HepG2 (cell line): ENCODE measurements around the gene SHANK3. TPM values are rescaled to one million over a fixed set of nuclear protein-coding genes. Genes with fewer than 3 reads are reported as not detected.

Source experiments
- ARID2 ChIP-seq: sonication (generic); formaldehyde crosslinking; IDR thresholded peaks from 2 replicates; pipeline ENCODE4 v1.8.1; 2022; ENCODE audit warnings: mild to moderate bottlenecking, missing genetic modification reagents, borderline replicate concordance
- CBFB ChIP-seq: sonication (generic); formaldehyde crosslinking; IDR thresholded peaks from 2 replicates; pipeline ENCODE4 v1.4.0; 2020; ENCODE audit warnings: missing genetic modification reagents
- GATAD1 ChIP-seq: IDR thresholded peaks from 2 replicates; pipeline ENCODE4 v1.6.1; 2016; ENCODE audit warnings: missing genetic modification reagents, missing compliant biosample characterization
- HNRNPL ChIP-seq: fragments of 200-400 bp; formaldehyde crosslinking; IDR thresholded peaks from 2 replicates; pipeline ENCODE4 v1.6.1; 2017; ENCODE audit warnings: mild to moderate bottlenecking, low read depth, low read length
- KLF9 ChIP-seq: IDR thresholded peaks from 2 replicates; pipeline ENCODE4 v1.6.1; 2016; ENCODE audit warnings: low read depth
- MED8 ChIP-seq: sonication (generic); formaldehyde crosslinking; IDR thresholded peaks from 2 replicates; pipeline ENCODE4 v1.8.1; 2023; ENCODE audit warnings: mild to moderate bottlenecking, missing genetic modification reagents; ENCODE audit not compliant: insufficient replicate concordance
- MYC ChIP-seq: sonication (generic); formaldehyde crosslinking; IDR thresholded peaks from 2 replicates; pipeline ENCODE4 v1.9.0; 2021; ENCODE audit warnings: missing genetic modification reagents, borderline replicate concordance
- NR2F6 ChIP-seq, 2 experiments: IDR thresholded peaks; 2 replicates each; pipeline ENCODE4 v1.6.1; 2016; ENCODE audit warnings: antibody characterized with exemption in 1 of 2, mild to moderate bottlenecking in 1 of 2
- PCBP1 ChIP-seq: fragments of 200-400 bp; formaldehyde crosslinking; IDR thresholded peaks from 2 replicates; pipeline ENCODE4 v1.6.1; 2017; ENCODE audit warnings: mild to moderate bottlenecking, low read depth, low read length, borderline replicate concordance
- PPARG ChIP-seq: conservative IDR thresholded peaks from 2 replicates; pipeline ENCODE4 v1.6.1; 2016; ENCODE audit warnings: missing biosample characterization, missing genetic modification reagents
- RAD21 ChIP-seq: fragments of 450-650 bp; formaldehyde crosslinking; IDR thresholded peaks from 2 replicates; pipeline ENCODE4 v1.5.0; 2020; ENCODE audit warnings: mild to moderate bottlenecking
- RORA ChIP-seq: sonication (generic); formaldehyde crosslinking; IDR thresholded peaks from 2 replicates; pipeline ENCODE4 v1.5.0; 2020; ENCODE audit warnings: mild to moderate bottlenecking, missing genetic modification reagents, moderate library complexity
- ZC3H13 ChIP-seq: sonication (generic); formaldehyde crosslinking; IDR thresholded peaks from 2 replicates; pipeline ENCODE4 v1.8.1; 2023; ENCODE audit warnings: mild to moderate bottlenecking, missing genetic modification reagents, moderate library complexity
- ZFP36L1 ChIP-seq: sonication (generic); formaldehyde crosslinking; IDR thresholded peaks from 2 replicates; pipeline ENCODE4 v1.8.0; 2022; ENCODE audit warnings: mild to moderate bottlenecking, missing genetic modification reagents, moderate library complexity
- ZMYM4 ChIP-seq: sonication (generic); formaldehyde crosslinking; IDR thresholded peaks from 2 replicates; pipeline ENCODE4 v1.8.1; 2023; ENCODE audit warnings: mild to moderate bottlenecking, missing genetic modification reagents
- ZNF20 ChIP-seq: sonication (generic); formaldehyde crosslinking; IDR thresholded peaks from 2 replicates; pipeline ENCODE4 v1.4.0; 2020; ENCODE audit warnings: mild to moderate bottlenecking, moderate library complexity, missing genetic modification reagents
- ZNF431 ChIP-seq: sonication (generic); formaldehyde crosslinking; IDR thresholded peaks from 2 replicates; pipeline ENCODE4 v1.9.0; 2022; ENCODE audit warnings: missing genetic modification reagents, low read depth, mild to moderate bottlenecking, borderline replicate concordance
- ZNF788 ChIP-seq: sonication (generic); formaldehyde crosslinking; IDR thresholded peaks from 2 replicates; pipeline ENCODE4 v1.5.0; 2020; ENCODE audit warnings: mild to moderate bottlenecking, missing genetic modification reagents, borderline replicate concordance
- ZNF879 ChIP-seq: sonication (generic); formaldehyde crosslinking; IDR thresholded peaks from 2 replicates; pipeline ENCODE4 v1.8.1; 2023; ENCODE audit warnings: missing genetic modification reagents
- ZSCAN21 ChIP-seq: sonication (generic); formaldehyde crosslinking; IDR thresholded peaks from 2 replicates; pipeline ENCODE4 v1.8.0; 2022; ENCODE audit warnings: mild to moderate bottlenecking, missing genetic modification reagents, moderate library complexity, borderline replicate concordance
- polyA plus RNA-seq, 8 experiments: library from polyadenylated mRNA; depleted of rRNA in 3 of 8; stranded (reverse) in 7 of 8; unstranded in 1 of 8; fragments of >200 nt; fragmentation: Illumina TruSeq in 4 of 8; extraction: Trizol in 4 of 8; gene quantifications; 2 replicates each; pipeline versions ENCODE4 v1.2.1 to v1.2.3, GENCODE V29; 2011 to 2016; ENCODE audit warnings: low read depth in 4 of 8, missing spikeins in 1 of 8, mixed read lengths in 1 of 8; ENCODE audit not compliant: insufficient read depth in 1 of 8
- total RNA-seq, 5 experiments: library from RNA; depleted of rRNA; stranded (reverse); fragments of >200 nt; fragmentation: Illumina TruSeq; extraction: Trizol; gene quantifications; 2 replicates each; pipeline ENCODE4 v1.2.3, GENCODE V29; 2016; ENCODE audit warnings: low read depth in 1 of 5
- TF ChIP-seq, protein P1 (sequence below), 2 experiments: sonication (generic) in 1 of 2; formaldehyde crosslinking in 1 of 2; IDR thresholded peaks; 2 replicates each; pipeline versions ENCODE4 v1.4.0 to v1.6.1; 2016 to 2020; ENCODE audit warnings: borderline replicate concordance in 1 of 2, low read depth in 1 of 2, mild to moderate bottlenecking in 1 of 2, missing genetic modification reagents in 1 of 2
- TF ChIP-seq, protein P2 (sequence below): sonication (generic); formaldehyde crosslinking; IDR thresholded peaks from 2 replicates; pipeline ENCODE4 v1.5.0; 2020; ENCODE audit warnings: missing genetic modification reagents, mild to moderate bottlenecking, borderline replicate concordance
- TF ChIP-seq, protein P3 (sequence below): sonication (generic); formaldehyde crosslinking; IDR thresholded peaks from 2 replicates; pipeline ENCODE4 v1.9.0; 2021; ENCODE audit warnings: missing genetic modification reagents, borderline replicate concordance

SHANK3 gene
- total and polyA plus RNA-seq, 2 of the 13 experiments (the other 11 are each of a cell fraction or from before 2014, with no cell fraction given) = 2.9 to 4.6 TPM

DNA sequence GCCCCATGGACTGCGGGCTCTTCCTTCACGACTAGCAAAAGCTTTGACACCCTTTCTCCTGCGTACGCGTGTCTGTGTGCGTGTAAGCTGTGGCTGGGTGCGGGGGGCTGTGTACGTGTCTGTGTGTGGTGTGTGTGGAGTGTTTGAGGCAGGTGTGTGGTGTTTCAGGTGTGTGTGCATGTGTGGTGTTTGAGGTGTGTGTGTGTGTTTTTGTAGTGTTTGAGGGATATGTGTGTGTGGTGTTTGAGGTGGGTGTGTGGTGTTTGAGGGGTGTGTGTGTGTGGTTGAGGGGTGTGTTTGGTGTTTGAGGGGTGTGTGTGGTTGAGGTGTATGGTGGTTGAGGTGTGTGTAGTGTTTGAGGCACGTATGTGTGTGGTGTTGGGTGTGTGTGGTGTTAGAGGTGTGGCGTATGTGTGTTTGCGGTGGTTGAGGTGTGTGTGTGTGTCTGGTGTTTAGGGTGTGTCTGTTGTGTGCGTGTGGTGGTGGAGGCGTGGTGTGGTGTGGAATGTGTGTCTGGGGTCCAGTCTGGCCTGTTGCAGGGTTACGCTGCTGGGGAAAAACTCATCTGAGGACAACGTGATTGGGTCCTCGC lies 44.0 kb upstream of the SHANK3 start (continued):
- TF ChIP-seq, protein P1, sequence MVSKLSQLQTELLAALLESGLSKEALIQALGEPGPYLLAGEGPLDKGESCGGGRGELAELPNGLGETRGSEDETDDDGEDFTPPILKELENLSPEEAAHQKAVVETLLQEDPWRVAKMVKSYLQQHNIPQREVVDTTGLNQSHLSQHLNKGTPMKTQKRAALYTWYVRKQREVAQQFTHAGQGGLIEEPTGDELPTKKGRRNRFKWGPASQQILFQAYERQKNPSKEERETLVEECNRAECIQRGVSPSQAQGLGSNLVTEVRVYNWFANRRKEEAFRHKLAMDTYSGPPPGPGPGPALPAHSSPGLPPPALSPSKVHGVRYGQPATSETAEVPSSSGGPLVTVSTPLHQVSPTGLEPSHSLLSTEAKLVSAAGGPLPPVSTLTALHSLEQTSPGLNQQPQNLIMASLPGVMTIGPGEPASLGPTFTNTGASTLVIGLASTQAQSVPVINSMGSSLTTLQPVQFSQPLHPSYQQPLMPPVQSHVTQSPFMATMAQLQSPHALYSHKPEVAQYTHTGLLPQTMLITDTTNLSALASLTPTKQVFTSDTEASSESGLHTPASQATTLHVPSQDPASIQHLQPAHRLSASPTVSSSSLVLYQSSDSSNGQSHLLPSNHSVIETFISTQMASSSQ (IDR thresholded peaks at IDR 0.05; ENCODE audit: low read depth) = no peak
- TF ChIP-seq, protein P1 (CRISPR knock-in tag; IDR thresholded peaks at IDR 0.05; ENCODE audit: borderline replicate concordance) = no peak
- TF ChIP-seq MED8 (CRISPR knock-in tag) (no peak), ZSCAN21 (CRISPR knock-in tag) (peak; percentile 10; the same call in 1 of the 2 replicates), NR2F6 (IDR thresholded peaks at IDR 0.05) (no peak), NR2F6 (CRISPR knock-in tag; IDR thresholded peaks at IDR 0.05) (no peak), ZC3H13 (CRISPR knock-in tag) (no peak), RORA (CRISPR knock-in tag) (no peak), MYC (CRISPR knock-in tag) (no peak), PPARG (CRISPR knock-in tag) (no peak), ARID2 (CRISPR knock-in tag) (no peak), ZNF879 (CRISPR knock-in tag) (no peak), ZMYM4 (no peak), GATAD1 (CRISPR knock-in tag) (no peak), ZNF431 (0 out of 2 replicates have a peak, but pooled peaks have one; percentile 13), ZFP36L1 (CRISPR knock-in tag) (0 out of 2 replicates have a peak, but pooled peaks have one; percentile 12), HNRNPL (0 out of 2 replicates have a peak, but pooled peaks have one; percentile 21), PCBP1 (0 out of 2 replicates have a peak, but pooled peaks have one; percentile 11), KLF9 (CRISPR knock-in tag) (no peak), ZNF788 (CRISPR knock-in tag) (0 out of 2 replicates have a peak, but pooled peaks have one; percentile 58), CBFB (CRISPR knock-in tag) (no peak), ZNF20 (CRISPR knock-in tag) (no peak), RAD21 (CRISPR knock-in tag) (no peak)
- TF ChIP-seq, protein P2, sequence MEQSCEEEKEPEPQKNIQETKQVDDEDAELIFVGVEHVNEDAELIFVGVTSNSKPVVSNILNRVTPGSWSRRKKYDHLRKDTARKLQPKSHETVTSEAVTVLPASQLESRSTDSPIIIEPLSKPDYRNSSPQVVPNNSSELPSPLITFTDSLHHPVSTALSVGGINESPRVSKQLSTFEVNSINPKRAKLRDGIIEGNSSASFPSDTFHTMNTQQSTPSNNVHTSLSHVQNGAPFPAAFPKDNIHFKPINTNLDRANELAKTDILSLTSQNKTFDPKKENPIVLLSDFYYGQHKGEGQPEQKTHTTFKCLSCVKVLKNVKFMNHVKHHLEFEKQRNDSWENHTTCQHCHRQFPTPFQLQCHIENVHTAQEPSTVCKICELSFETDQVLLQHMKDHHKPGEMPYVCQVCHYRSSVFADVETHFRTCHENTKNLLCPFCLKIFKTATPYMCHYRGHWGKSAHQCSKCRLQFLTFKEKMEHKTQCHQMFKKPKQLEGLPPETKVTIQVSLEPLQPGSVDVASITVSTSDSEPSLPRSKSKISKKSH (CRISPR knock-in tag) = peak; percentile 51; the same call in 1 of the 2 replicates
- TF ChIP-seq, protein P3, sequence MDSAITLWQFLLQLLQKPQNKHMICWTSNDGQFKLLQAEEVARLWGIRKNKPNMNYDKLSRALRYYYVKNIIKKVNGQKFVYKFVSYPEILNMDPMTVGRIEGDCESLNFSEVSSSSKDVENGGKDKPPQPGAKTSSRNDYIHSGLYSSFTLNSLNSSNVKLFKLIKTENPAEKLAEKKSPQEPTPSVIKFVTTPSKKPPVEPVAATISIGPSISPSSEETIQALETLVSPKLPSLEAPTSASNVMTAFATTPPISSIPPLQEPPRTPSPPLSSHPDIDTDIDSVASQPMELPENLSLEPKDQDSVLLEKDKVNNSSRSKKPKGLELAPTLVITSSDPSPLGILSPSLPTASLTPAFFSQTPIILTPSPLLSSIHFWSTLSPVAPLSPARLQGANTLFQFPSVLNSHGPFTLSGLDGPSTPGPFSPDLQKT = no peak
